Stimulated activated CD8-positive, alpha-beta memory T cell treated with anti-CD3 and anti-CD28 coated beads, Interleukin-7, amount 100 ng/mL, for 24 hours (primary cell): Measurements from ENCODE around the gene BRINP2.

ENCODE experiments used
- DNase-seq: peaks from one replicate; pipeline ENCODE4 v3.0.0-alpha.2; 2020; ENCODE audit warnings: low read depth

BRINP2 gene

DNA sequence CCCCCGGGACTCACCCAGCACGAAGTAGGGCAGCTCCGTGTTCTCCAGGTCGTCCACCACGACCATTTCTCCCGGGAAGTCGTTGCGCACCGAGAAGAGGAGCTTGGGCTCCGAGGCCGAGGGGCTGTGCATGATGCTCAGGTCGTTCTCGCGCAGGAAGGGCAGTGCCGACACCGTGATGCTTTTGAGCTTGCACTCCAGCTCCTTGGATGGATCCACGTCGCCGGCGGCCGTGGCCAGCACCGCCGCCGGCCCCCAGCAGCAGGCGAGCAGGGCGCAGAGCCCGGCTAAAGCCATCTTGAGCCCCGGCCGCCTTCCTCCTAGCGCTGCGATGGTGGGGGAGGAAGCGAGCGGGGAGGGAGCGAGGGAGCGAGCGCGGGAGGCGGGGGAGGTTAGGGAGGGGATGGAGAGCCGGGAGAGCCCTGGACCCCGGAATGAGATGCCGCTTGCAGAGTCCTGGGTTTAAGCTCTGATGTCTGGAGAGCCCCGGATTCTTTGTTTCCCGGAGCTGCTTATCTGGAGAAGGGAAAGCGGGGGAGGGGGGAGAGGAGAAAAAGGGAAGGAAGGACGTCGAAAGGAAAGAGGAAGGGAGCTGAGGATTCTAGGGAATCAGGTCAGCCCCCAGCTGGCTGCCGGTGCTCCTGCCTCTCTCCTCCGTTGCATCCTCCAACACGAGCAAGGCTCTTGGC, 6.2 kb upstream of the BRINP2 start, which contains the start of gene ASTN1:
TSS of gene ASTN1 (minus strand) at position 333 of the 689 bp plus-strand sequence. CDS start at position 297, 36 bp downstream.
- DNase-seq, result no peak

DNA sequence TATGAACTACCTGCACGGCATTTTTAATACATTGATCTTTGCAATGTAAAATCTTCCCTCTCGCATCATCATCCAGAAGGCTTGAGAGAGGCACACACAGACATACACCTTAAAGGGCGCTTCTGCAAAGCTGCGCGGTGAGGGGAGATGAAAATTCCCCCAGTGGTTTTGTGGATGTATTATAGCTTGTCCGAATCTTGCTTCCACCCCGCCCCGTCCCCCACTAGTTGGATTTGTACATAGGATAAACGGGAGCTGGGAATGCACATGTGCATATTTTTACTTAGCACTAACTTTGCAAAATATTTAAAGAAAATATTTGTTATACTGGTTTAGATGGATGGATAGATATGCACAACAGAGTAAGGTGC, 5.7 kb upstream of the BRINP2 start:
- DNase-seq, result no peak

DNA sequence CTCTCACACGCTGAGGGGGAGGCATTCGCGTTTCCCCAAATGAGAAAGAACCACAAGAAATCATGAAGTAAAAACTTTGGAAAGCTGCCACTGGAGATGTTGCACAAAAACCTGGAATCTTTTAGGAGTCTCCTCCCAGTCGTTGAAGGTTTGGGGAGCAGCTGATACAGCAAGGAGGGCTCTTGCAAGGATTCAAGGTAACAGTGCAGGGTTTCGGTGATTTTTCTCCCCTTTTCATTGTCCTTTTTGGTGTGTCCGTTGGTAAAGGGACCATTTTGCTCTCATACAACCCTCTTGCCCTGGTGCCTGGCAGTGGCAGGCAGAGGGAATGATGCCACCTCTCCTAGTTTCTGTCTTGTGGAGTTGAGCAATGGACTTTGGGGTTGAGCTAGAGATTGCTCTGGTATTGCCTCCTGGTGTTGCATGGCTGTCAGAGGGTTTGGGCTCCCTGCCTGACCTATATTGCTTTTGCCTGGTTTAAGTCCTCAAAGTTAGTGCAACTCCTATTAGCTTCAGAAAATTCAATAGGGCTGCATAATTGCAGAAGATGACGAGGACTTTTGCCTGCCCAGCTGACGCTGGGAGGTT, 872 bp downstream of the BRINP2 start:
- no peak for DNase-seq

DNA sequence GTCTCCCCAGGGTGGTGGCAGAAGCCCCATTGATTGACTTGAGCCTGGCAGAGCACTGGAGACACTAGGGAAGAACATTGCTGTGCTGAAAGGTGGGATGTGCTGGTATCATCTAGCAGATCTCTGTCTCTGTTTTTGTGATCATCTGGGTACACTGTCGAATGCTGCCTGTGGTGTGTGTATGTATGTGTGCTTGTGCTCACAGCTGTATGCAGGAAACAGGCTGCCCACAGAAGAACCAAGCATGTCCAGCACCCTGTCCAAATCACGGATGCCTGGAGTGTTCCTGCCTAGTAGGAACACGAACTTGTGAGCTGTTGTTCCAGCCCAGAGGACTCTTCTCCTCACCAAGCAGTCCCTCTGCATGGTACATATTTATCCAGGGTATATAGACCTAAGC, 1.5 kb downstream of the BRINP2 start:
- no peak for DNase-seq

GRCh38 chr1:177172866-177173265, 2.1 kb downstream of the BRINP2 start:
- DNase-seq, result no peak

DNA sequence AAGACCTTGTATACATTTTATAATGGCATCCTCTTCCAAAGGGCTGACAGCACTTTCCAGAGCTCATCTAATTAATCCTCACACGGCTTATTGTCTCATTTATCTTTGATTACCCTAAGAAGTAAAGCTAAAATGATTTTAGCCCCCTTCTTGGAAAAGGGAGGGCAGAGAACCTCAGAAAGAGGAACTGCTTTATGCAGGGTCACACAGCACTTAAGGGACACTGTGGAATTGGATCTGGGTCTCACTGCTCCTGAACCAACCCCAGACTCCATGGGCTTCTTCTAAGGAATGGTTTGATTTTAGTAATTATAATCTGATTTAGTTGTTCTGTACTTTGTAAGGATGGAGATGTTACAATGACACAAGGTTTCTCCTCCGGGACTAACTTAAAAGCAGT, 3.2 kb downstream of the BRINP2 start:
- DNase-seq, result no peak

- DNase-seq, result no peak
Measured at GRCh38 chr1:177174921-177175634, 4.3 kb downstream of the BRINP2 start.

- no peak for DNase-seq
Measured at GRCh38 chr1:177181280-177181630, 10.5 kb downstream of the BRINP2 start.

DNA sequence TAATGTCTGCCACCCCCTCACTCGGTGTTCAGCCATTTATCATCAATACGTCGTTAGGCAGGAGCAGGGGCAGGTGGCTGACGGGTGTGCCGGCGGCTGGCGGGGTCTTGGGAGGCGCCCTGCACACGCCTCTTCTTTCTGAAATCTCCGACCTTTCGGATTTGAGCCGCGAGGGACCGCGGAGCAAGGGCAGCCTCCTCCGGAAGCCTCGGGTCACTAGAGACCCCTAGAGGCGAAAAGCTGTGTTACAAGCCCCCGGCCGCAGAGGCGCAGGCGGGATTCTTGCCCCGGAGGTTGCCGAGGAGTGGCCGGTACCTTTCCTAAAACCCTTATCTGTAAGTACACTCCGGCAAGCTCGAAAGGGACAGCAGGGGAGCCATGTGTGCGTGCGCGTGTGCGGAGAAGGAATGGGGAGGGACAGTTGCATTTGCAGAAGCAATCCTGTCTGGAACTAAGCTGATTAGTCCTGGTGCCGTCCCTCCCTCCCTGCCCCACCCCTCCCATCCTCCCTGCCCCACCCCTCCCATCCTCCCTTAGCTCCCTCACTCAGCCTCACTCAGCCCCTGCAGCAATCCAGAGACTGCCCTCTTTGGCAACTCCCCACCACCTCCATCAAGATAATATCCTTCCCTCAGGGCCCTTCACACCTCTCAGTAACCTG, 11.0 kb downstream of the BRINP2 start:
- DNase-seq, result peak; percentile 5

- DNase-seq, result no peak
Measured at GRCh38 chr1:177183836-177184235, 13.1 kb downstream of the BRINP2 start.

GRCh38 chr1:177185209-177185608, 14.5 kb downstream of the BRINP2 start:
- no peak for DNase-seq

DNA sequence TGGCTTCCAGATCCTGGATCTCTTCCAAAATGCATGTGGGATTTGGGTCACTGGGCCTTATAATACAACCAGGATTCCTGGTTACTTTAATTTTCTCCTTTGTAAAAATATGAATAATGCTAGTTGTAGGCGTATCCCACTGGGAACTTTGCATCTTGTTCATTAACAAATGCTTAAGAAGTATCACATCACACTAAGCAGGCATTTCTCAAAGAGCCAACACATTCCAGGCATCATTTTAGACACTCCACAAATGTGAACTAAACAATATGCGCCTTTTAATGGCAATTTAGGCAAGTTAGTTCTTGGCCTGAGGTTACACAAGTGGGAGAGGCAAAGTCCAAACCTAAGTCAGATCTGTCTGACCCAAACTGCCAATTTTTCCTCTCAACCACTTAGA, 15.9 kb downstream of the BRINP2 start:
- no peak for DNase-seq

DNA sequence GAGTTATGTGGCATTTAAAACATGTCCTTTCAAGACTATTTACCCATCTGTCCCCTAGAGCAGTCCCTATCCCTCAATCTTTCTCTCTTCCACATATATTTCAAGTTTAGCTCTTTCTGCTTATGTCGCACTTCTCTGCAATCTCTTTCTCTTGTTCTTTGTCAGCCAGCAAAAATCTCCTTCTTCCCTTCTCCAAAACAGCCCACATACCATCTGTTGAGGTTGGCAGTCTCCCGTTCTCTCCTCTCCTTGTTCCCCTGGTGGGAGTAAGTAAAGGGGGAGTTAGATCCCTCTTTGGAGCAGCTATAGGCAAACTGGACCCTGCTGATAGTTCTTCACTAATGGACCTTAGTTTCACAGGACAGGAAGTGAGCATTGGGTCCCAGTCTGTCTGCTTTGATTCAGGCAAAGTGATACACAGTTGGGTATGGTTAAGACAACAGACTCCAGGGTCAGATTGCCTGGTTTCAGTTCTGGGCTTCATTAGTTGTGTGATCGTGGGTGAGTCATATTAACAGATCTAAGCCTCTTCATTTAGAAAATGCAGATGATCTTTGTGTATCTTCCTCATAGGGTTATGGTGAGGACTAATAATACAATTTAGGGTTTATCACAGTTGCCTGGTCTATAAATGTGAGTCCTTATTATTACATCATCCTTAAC, 19.7 kb downstream of the BRINP2 start:
- no peak for DNase-seq

- DNase-seq, result no peak
Measured at GRCh38 chr1:177198243-177198642, 27.5 kb downstream of the BRINP2 start.

GRCh38 chr1:177200290-177200689, 29.5 kb downstream of the BRINP2 start:
- DNase-seq, result no peak

DNA sequence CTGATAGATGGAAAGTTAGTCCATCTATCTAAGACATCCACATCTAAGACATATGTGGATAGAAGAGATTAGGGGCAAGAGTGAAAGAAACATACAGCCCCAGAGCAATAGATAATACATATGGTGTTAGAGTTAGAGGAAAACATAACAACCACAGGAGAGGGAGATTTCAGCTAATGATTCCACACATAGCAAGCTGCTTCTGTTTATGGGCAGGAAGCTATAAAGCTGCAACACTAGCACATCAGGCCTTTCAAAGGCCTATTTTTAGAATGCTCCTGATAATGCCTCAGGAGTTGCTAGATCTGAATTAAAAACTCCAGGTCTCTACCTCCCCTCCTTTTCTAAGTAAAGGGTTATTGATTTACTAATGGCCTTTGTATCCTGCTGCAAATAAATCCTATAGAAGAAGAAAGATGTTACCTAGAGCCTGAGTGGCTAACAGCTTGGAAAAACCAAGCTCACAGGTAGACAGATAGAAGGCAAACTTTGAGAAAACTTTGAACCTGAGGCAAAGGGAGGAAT, 36.1 kb downstream of the BRINP2 start:
- DNase-seq, result no peak

GRCh38 chr1:177208920-177209319, 38.2 kb downstream of the BRINP2 start:
- no peak for DNase-seq

DNA sequence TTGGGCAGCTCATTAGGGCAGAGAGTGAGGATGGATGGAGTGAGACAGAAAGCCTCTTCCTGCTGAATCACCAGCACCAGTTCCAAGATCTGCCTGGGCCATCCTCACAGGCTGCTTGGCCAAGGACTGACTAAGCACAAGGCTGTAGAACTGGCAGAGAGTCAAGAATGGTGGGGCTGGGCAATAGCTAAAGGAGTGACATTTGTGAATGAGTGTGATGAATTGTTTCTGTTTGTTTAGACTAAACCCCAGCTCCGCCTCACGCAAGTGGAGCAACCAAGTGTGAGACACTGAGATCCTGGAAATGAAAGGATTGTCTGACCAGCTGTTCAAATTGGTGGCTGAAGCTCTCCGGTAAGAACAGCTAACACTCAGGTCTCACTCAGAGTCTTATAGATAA, 38.6 kb downstream of the BRINP2 start:
- no peak for DNase-seq

DNA sequence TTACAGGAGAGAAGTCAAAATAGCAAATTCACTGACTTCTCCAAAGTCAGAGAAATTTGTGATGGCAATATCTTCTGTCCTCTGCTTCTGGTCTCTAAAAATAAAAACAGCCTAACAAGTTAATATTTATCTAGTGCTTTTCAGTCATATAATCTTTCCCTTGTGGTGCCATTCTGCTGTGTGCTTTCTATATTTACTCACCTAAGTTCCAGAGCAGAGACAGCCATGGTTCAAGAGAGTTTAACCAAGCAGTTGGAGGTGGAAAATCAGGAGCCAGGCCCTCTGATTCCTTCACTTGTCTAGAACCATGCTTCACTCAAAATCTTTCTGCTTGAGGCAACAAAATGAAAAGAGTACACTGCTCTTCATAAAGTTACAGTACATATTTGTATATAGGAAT, 39.3 kb downstream of the BRINP2 start:
- DNase-seq, result no peak

GRCh38 chr1:177211231-177211630, 40.5 kb downstream of the BRINP2 start:
- DNase-seq, result no peak

DNA sequence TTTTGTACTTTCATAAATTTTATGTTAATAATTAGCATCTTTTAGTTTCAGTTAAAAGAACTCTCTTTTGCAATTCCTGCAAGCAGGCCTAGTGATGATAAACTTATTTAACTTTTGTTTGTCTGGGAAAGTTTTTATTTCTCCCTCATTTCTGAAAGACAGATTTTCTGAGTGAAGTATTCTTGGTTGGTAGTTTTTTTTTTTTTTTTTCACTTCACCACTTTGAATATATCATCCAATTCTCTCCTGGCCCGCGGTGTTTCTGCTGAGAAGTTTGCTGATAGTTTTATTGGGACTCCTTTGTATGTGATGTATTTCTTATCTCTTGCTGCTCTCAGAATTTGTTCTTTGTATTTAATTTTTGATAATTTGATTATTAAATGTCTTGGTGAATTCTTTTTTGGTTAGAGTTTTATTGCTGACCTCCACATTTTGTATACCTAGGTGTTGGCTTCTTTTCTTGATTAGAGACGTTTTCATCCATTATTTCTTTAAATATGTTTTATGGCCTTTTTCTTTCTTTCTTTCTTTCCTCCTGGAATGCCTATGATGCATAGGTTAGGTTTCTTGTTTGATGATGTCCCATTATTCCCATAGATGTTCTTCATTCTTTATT, 45.9 kb downstream of the BRINP2 start:
- DNase-seq, result no peak
